Measurements from ENCODE around the gene PPM1A. TPM values are rescaled to one million over a fixed set of nuclear protein-coding genes. Genes with fewer than 3 reads are reported as not detected.
A peak's percentile ranks its signal among the peaks of the same experiment; 100 is the strongest.

PPM1A gene
- total and polyA plus RNA-seq, 4 donors = 21.4 to 61.5 (median 33.6) TPM

GRCh38 chr14:60253649-60254048 lies 4.6 kb downstream of the PPM1A start:
- H3K4me3 ChIP-seq = no peak overlapping the region
- peaks cover 0 to 40% (median 21%) of the 10 kb centered on the region in 5 donors for H3K4me1 ChIP-seq (ENCODE audit: control insufficient read depth in 5 of 5, insufficient read depth in 5 of 5, low read length in 5 of 5)
- DNase-seq = peak in 2 of 3 donors; percentile 11 to 23
- ATAC-seq (ENCODE audit: insufficient read depth, low FRiP score) = no peak
- H3K9ac ChIP-seq (ENCODE audit: insufficient read depth in 1 of 2, low read length in 2 of 2) = no peak overlapping the region
- no peak for TF ChIP-seq CTCF (IDR thresholded peaks at IDR 0.05; ENCODE audit: control extremely low read depth, extremely low read depth)
- H3K9me3 ChIP-seq (ENCODE audit: control insufficient read depth in 4 of 4, insufficient read depth in 3 of 4, low read length in 3 of 4) = no peaks in the 10 kb centered on the region
- H3K36me3 ChIP-seq (ENCODE audit: control insufficient read depth in 4 of 4, insufficient read depth in 4 of 4, low read length in 4 of 4) = no peaks in the 10 kb centered on the region
- H3K27ac ChIP-seq (ENCODE audit: low read depth in 1 of 2, low read length in 1 of 2) = no peak overlapping the region
- WGBS, 2 donors = 67 to 87% methylated on average over 3 of the region's 3 CpGs
- H3K27me3 ChIP-seq (ENCODE audit: control insufficient read depth in 3 of 3, insufficient read depth in 3 of 3, low read length in 2 of 3) = no peaks in the 10 kb centered on the region

- Histone ChIP-seq H3K9me3 (ENCODE audit: control insufficient read depth in 4 of 4, insufficient read depth in 3 of 4, low read length in 3 of 4) (no peaks in the 10 kb centered on the region), H3K27me3 (ENCODE audit: control insufficient read depth in 3 of 3, insufficient read depth in 3 of 3, low read length in 2 of 3) (no peaks in the 10 kb centered on the region), H3K4me1 (ENCODE audit: control insufficient read depth in 5 of 5, insufficient read depth in 5 of 5, low read length in 5 of 5) (peaks cover 0 to 40% (median 21%) of the 10 kb centered on the region in 5 donors), H3K27ac (ENCODE audit: low read depth in 1 of 2, low read length in 1 of 2) (no peak overlapping the region), H3K9ac (ENCODE audit: insufficient read depth in 1 of 2, low read length in 2 of 2) (no peak overlapping the region), H3K36me3 (ENCODE audit: control insufficient read depth in 4 of 4, insufficient read depth in 4 of 4, low read length in 4 of 4) (no peaks in the 10 kb centered on the region), H3K4me3 (no peak overlapping the region)
- peak in 2 of 3 donors; percentile 23 to 49 for DNase-seq
- WGBS, 2 donors = 53 to 81% methylated on average over 1 of the region's 1 CpG
- no peak for ATAC-seq (ENCODE audit: insufficient read depth, low FRiP score)
- no peak for TF ChIP-seq CTCF (IDR thresholded peaks at IDR 0.05; ENCODE audit: control extremely low read depth, extremely low read depth)
These were observed 5.2 kb downstream of the PPM1A start for GRCh38 chr14:60254176-60254575.

DNA sequence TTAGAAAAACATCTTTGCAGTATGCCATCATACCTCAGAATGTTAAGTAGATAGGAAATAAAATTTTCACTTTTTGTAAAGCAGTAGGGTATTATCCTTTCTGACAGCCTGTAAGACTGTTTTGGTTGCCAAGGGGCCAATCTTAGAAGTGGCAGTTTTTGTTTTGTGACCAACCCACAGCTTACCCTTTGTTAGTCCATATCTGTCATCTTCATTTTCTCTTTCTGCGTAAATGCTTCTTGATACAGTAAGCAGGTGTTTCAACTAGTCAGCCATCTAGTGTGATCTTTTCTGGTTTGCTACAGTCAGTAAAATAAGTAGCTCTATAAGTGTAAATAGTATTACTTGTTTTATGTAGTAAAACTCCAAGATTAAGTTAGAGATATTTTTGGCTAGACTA lies 8.8 kb downstream of the PPM1A start:
- DNase-seq = no peak
- H3K36me3 ChIP-seq (ENCODE audit: control insufficient read depth in 4 of 4, insufficient read depth in 4 of 4, low read length in 4 of 4) = no peaks in the 10 kb centered on the region

More for the DNA sequence above, 8.8 kb downstream of the PPM1A start:
- H3K4me1 ChIP-seq (ENCODE audit: control insufficient read depth in 5 of 5, insufficient read depth in 5 of 5, low read length in 5 of 5) = peaks cover 0 to 23% (median 14%) of the 10 kb centered on the region in 5 donors
- no peaks in the 10 kb centered on the region for H3K9me3 ChIP-seq (ENCODE audit: control insufficient read depth in 4 of 4, insufficient read depth in 3 of 4, low read length in 3 of 4)
- H3K27ac ChIP-seq (ENCODE audit: low read depth in 1 of 2, low read length in 1 of 2) = no peak overlapping the region
- no peak for TF ChIP-seq CTCF (IDR thresholded peaks at IDR 0.05; ENCODE audit: control extremely low read depth, extremely low read depth)
- no peak for ATAC-seq (ENCODE audit: insufficient read depth, low FRiP score)
- no peak overlapping the region for H3K4me3 ChIP-seq
- WGBS, 2 donors = 94 to 97% methylated on average over 1 of the region's 1 CpG
- no peaks in the 10 kb centered on the region for H3K27me3 ChIP-seq (ENCODE audit: control insufficient read depth in 3 of 3, insufficient read depth in 3 of 3, low read length in 2 of 3)
- H3K9ac ChIP-seq (ENCODE audit: insufficient read depth in 1 of 2, low read length in 2 of 2) = no peak overlapping the region
